HepG2 (cell line): ENCODE measurements around the gene NAA16. TPM values are rescaled to one million over a fixed set of nuclear protein-coding genes. Genes with fewer than 3 reads are reported as not detected.

Source experiments
- FOSL2 ChIP-seq: sonication (generic); formaldehyde crosslinking; IDR thresholded peaks from 2 replicates; pipeline ENCODE4 v1.4.0; 2020; ENCODE audit warnings: missing genetic modification reagents
- GLMP ChIP-seq: sonication (generic); formaldehyde crosslinking; IDR thresholded peaks from 2 replicates; pipeline ENCODE4 v1.9.0; 2021; ENCODE audit warnings: missing genetic modification reagents, mild to moderate bottlenecking, borderline replicate concordance
- HOXD1 ChIP-seq: sonication (generic); formaldehyde crosslinking; IDR thresholded peaks from 2 replicates; pipeline ENCODE4 v1.5.0; 2020; ENCODE audit warnings: missing genetic modification reagents
- KIAA2018 ChIP-seq: sonication (generic); formaldehyde crosslinking; IDR thresholded peaks from 2 replicates; pipeline ENCODE4 v1.5.0; 2020; ENCODE audit warnings: mild to moderate bottlenecking, missing genetic modification reagents, borderline replicate concordance
- REST ChIP-seq, 2 experiments: IDR thresholded peaks; 2 replicates each; pipeline ENCODE4 v1.6.1; 2011 to 2012; ENCODE audit warnings: low read length in 2 of 2, borderline replicate concordance in 1 of 2, low read depth in 1 of 2, mild to moderate bottlenecking in 1 of 2, moderate library complexity in 1 of 2
- YY1 ChIP-seq: IDR thresholded peaks from 2 replicates; pipeline ENCODE4 v1.6.1; 2011; ENCODE audit warnings: low read length, low read depth, moderate library complexity, mild to moderate bottlenecking; ENCODE audit not compliant: insufficient read depth, insufficient replicate concordance
- ZHX2 ChIP-seq, 2 experiments: sonication (generic) in 1 of 2; formaldehyde crosslinking in 1 of 2; IDR thresholded peaks; 2 replicates each; pipeline versions ENCODE4 v1.6.1 to v1.9.0; 2014 to 2022; ENCODE audit warnings: antibody characterized with exemption in 1 of 2, borderline replicate concordance in 1 of 2, inconsistent platforms in 1 of 2, low read depth in 1 of 2, missing genetic modification reagents in 1 of 2
- ZNF543 ChIP-seq: sonication (generic); formaldehyde crosslinking; IDR thresholded peaks from 2 replicates; pipeline ENCODE4 v1.4.0; 2020; ENCODE audit warnings: mild to moderate bottlenecking, missing genetic modification reagents
- polyA plus RNA-seq, 8 experiments: library from polyadenylated mRNA; depleted of rRNA in 3 of 8; stranded (reverse) in 7 of 8; unstranded in 1 of 8; fragments of >200 nt; fragmentation: Illumina TruSeq in 4 of 8; extraction: Trizol in 4 of 8; gene quantifications; 2 replicates each; pipeline versions ENCODE4 v1.2.1 to v1.2.3, GENCODE V29; 2011 to 2016; ENCODE audit warnings: low read depth in 4 of 8, missing spikeins in 1 of 8, mixed read lengths in 1 of 8; ENCODE audit not compliant: insufficient read depth in 1 of 8
- total RNA-seq, 5 experiments: library from RNA; depleted of rRNA; stranded (reverse); fragments of >200 nt; fragmentation: Illumina TruSeq; extraction: Trizol; gene quantifications; 2 replicates each; pipeline ENCODE4 v1.2.3, GENCODE V29; 2016; ENCODE audit warnings: low read depth in 1 of 5

The NAA16 gene
- total and polyA plus RNA-seq, 2 of the 13 experiments (the other 11 are each of a cell fraction or from before 2014, with no cell fraction given) = 9.2 to 15.1 TPM

GRCh38 chr13:41289463-41289881 is 21.6 kb upstream of the NAA16 start (continued):
- TF ChIP-seq YY1 (no peak), KIAA2018 (CRISPR knock-in tag) (no peak), ZHX2 (IDR thresholded peaks at IDR 0.05; ENCODE audit: low read depth) (no peak), ZHX2 (CRISPR knock-in tag; IDR thresholded peaks at IDR 0.05; ENCODE audit: borderline replicate concordance) (no peak), HOXD1 (CRISPR knock-in tag) (no peak; the same call in 1 of the 2 replicates), ZNF543 (CRISPR knock-in tag) (0 out of 2 replicates have a peak, but pooled peaks have one; percentile 32), REST (IDR thresholded peaks at IDR 0.05; ENCODE audit: borderline replicate concordance in 1 of 2, low read depth in 1 of 2, low read length in 2 of 2) (no peak), GLMP (CRISPR knock-in tag) (no peak), FOSL2 (CRISPR knock-in tag) (peak; percentile 74)
